Nucleus accumbens (tissue), 56 donors: Measurements from ENCODE around the gene PALM.
"Not testable (repeated sequence)": the region's sequence is repeated elsewhere in the genome, so short reads cannot be mapped to it uniquely, and the experiment has no call there.

ENCODE experiments used
- DNase-seq, 56 donors: peaks; one replicate each; lab custom pipeline; 2025; lab: John Stamatoyannopoulos, UW

Gene PALM

GRCh38 chr19:726993-727956 lies 18.5 kb downstream of the PALM start:
- DNase-seq: no peak

GRCh38 chr19:728011-728410 lies 19.3 kb downstream of the PALM start:
- no peak for DNase-seq

GRCh38 chr19:729564-729963 lies 20.8 kb downstream of the PALM start:
- not testable (repeated sequence) for DNase-seq

- DNase-seq: no peak
Observed at GRCh38 chr19:729965-730668, 21.4 kb downstream of the PALM start.

GRCh38 chr19:731000-731399 lies 22.3 kb downstream of the PALM start:
- no peak for DNase-seq

GRCh38 chr19:732148-733069 lies 23.7 kb downstream of the PALM start:
- no peak for DNase-seq

- DNase-seq: no peak
Observed at GRCh38 chr19:734716-735115, 26.0 kb downstream of the PALM start.

GRCh38 chr19:736125-736524 lies 27.4 kb downstream of the PALM start:
- no peak for DNase-seq

GRCh38 chr19:737591-738093 lies 28.9 kb downstream of the PALM start:
- DNase-seq: peak in 11 of 56 donors; percentile 6 to 53 (median 29)

GRCh38 chr19:738509-739128 lies 29.9 kb downstream of the PALM start:
- DNase-seq: no peak

GRCh38 chr19:739998-740715 lies 31.4 kb downstream of the PALM start:
- DNase-seq: no peak

- DNase-seq: not testable (repeated sequence)
Observed at GRCh38 chr19:740816-741505, 32.2 kb downstream of the PALM start.

GRCh38 chr19:741506-742131 lies 32.9 kb downstream of the PALM start:
- DNase-seq: no peak

GRCh38 chr19:742540-743075 lies 33.9 kb downstream of the PALM start:
- DNase-seq: no peak

GRCh38 chr19:743168-743687 lies 34.5 kb downstream of the PALM start:
- DNase-seq: peak in 4 of 56 donors; percentile 12 to 30 (median 24)

- DNase-seq: not testable (repeated sequence)
Observed at GRCh38 chr19:745138-745537, 36.4 kb downstream of the PALM start.

- DNase-seq: no peak
Observed at GRCh38 chr19:746208-746819, 37.6 kb downstream of the PALM start.
